Left ventricle myocardium inferior (tissue), 1 donor: Measurements from ENCODE around the gene DSTN. TPM values are rescaled to one million over a fixed set of nuclear protein-coding genes. Genes with fewer than 3 reads are reported as not detected.

Experiments
- DNase-seq: peaks from one replicate; pipeline ENCODE4 v3.0.0-alpha.2; 2020
- H3K27ac ChIP-seq: fragments of 200-600 bp; replicated peaks from 2 replicates; pipeline ENCODE4 v1.8.0; 2021
- H3K27me3 ChIP-seq: fragments of 200-600 bp; 2 replicates; pipeline ENCODE4 v1.8.0; 2021; ENCODE audit warnings: low read depth
- H3K36me3 ChIP-seq: fragments of 200-600 bp; 2 replicates; pipeline ENCODE4 v1.8.0; 2021
- H3K4me1 ChIP-seq: fragments of 200-600 bp; 2 replicates; pipeline ENCODE4 v1.8.0; 2021
- H3K4me3 ChIP-seq: fragments of 200-600 bp; 2 replicates; pipeline ENCODE4 v1.8.0; 2021; ENCODE audit warnings: mild to moderate bottlenecking, moderate library complexity
- H3K9me3 ChIP-seq: fragments of 200-600 bp; replicated peaks from 2 replicates; pipeline ENCODE4 v1.8.0; 2021
- CTCF ChIP-seq: fragments of 200-600 bp; IDR thresholded peaks from 2 replicates; pipeline ENCODE4 v1.8.0; 2021; ENCODE audit warnings: antibody characterized with exemption, mild to moderate bottlenecking, borderline replicate concordance
- intact Hi-C: fragments of 100-400 bp; cut with micrococcal nuclease; formaldehyde crosslinking; loops from one replicate; pipeline ENCODE4 v1.11.0; 2022
- total RNA-seq: library from RNA; stranded (reverse); fragmentation: NEBNext Ultra II Directional; extraction: Animal tissue kit (Norgen Biotek cat#: 25700); gene quantifications from one replicate; pipeline ENCODE4 v1.2.1, GENCODE V29; 2021
- donor health status: DM: no; HTN: yes; CAD: no; lungs with severe emphysema.

DSTN gene
- total RNA-seq, 1 donor from 2014 or later, result 635 TPM

- Histone ChIP-seq H3K27ac (peak overlapping the region; percentile 12), H3K4me1 (peaks cover 70% of the 10 kb centered on the region), H3K4me3 (no peak overlapping the region), H3K9me3 (no peaks in the 10 kb centered on the region), H3K36me3 (peaks cover 81% of the 10 kb centered on the region), H3K27me3 (no peaks in the 10 kb centered on the region)
- no peak for TF ChIP-seq CTCF
- no peak for DNase-seq
- intact Hi-C loops, result no loop called here
Measured at GRCh38 chr20:17637985-17638640, 68.2 kb downstream of the DSTN start.

GRCh38 chr20:17638835-17639407, 69.0 kb downstream of the DSTN start:
- TF ChIP-seq CTCF, result no peak
- no peak for DNase-seq
- no peak overlapping the region for H3K4me3 ChIP-seq
- peaks cover 76% of the 10 kb centered on the region for H3K4me1 ChIP-seq
- H3K36me3 ChIP-seq, result peaks cover 73% of the 10 kb centered on the region
- peak overlapping the region; percentile 30 for H3K27ac ChIP-seq
- intact Hi-C loops, result no loop called here
- no peaks in the 10 kb centered on the region for H3K9me3 ChIP-seq
- no peaks in the 10 kb centered on the region for H3K27me3 ChIP-seq

- no peak for DNase-seq
- intact Hi-C loops, result no loop called here
- no peak for TF ChIP-seq CTCF
- H3K27me3 ChIP-seq, result no peaks in the 10 kb centered on the region
- H3K36me3 ChIP-seq, result peaks cover 61% of the 10 kb centered on the region
- no peak overlapping the region for H3K27ac ChIP-seq
- H3K4me1 ChIP-seq, result peaks cover 76% of the 10 kb centered on the region
- no peak overlapping the region for H3K4me3 ChIP-seq
- H3K9me3 ChIP-seq, result no peaks in the 10 kb centered on the region
Measured at GRCh38 chr20:17640146-17640874, 70.4 kb downstream of the DSTN start.

GRCh38 chr20:17640875-17641378, 71.1 kb downstream of the DSTN start:
- intact Hi-C loops, result no loop called here
- Histone ChIP-seq H3K36me3 (peaks cover 55% of the 10 kb centered on the region), H3K9me3 (no peaks in the 10 kb centered on the region), H3K4me3 (no peak overlapping the region), H3K4me1 (peaks cover 76% of the 10 kb centered on the region), H3K27ac (no peak overlapping the region), H3K27me3 (no peaks in the 10 kb centered on the region)
- no peak for TF ChIP-seq CTCF
- no peak for DNase-seq

- Histone ChIP-seq H3K27ac (no peak overlapping the region), H3K4me1 (peaks cover 76% of the 10 kb centered on the region), H3K4me3 (no peak overlapping the region), H3K36me3 (peaks cover 49% of the 10 kb centered on the region), H3K27me3 (no peaks in the 10 kb centered on the region), H3K9me3 (no peaks in the 10 kb centered on the region)
- no peak for TF ChIP-seq CTCF
- peak; percentile 16 for DNase-seq
- intact Hi-C loops, result no loop called here
Measured at GRCh38 chr20:17641520-17641964, 71.7 kb downstream of the DSTN start.
